Activated CD4-positive, alpha-beta memory T cell treated with anti-CD3 and anti-CD28 coated beads for 36 hours (primary cell): Measurements from ENCODE around the gene SAMD14. TPM values are rescaled to one million over a fixed set of nuclear protein-coding genes. Genes with fewer than 3 reads are reported as not detected.
"Not testable (repeated sequence)": the region's sequence is repeated elsewhere in the genome, so short reads cannot be mapped to it uniquely, and the experiment has no call there.

Source experiments
- CTCF ChIA-PET: fragments of 350-600 bp; sonication (Branson Sonifier 250); formaldehyde crosslinking; loops from one replicate; lab custom pipeline; 2021; ENCODE audit warnings: antibody characterized with exemption, inconsistent platforms; lab: Charles Lee
- POLR2A ChIA-PET: fragments of 350-600 bp; sonication (Branson Sonifier 250); formaldehyde crosslinking; loops from one replicate; lab custom pipeline; 2021; ENCODE audit warnings: antibody characterized with exemption; lab: Charles Lee
- DNase-seq: peaks from one replicate; pipeline ENCODE4 v3.0.0-alpha.2; 2020
- H3K27ac Mint-ChIP-seq: one replicate; pipeline ENCODE4 v1.8.0; 2021; ENCODE audit warnings: mixed read lengths
- H3K27me3 Mint-ChIP-seq: one replicate; pipeline ENCODE4 v1.8.0; 2021; ENCODE audit warnings: mixed read lengths
- H3K36me3 Mint-ChIP-seq: one replicate; pipeline ENCODE4 v1.8.0; 2021; ENCODE audit warnings: mixed read lengths
- H3K4me1 Mint-ChIP-seq: one replicate; pipeline ENCODE4 v1.8.0; 2021; ENCODE audit warnings: low read depth, mixed read lengths
- H3K4me3 Mint-ChIP-seq: one replicate; pipeline ENCODE4 v1.8.0; 2021; ENCODE audit warnings: mild to moderate bottlenecking, mixed read lengths
- H3K9me3 Mint-ChIP-seq: one replicate; pipeline ENCODE4 v1.8.0; 2021; ENCODE audit warnings: mixed read lengths
- intact Hi-C: fragments of 100-400 bp; cut with micrococcal nuclease; formaldehyde crosslinking; loops from one replicate; pipeline ENCODE4 v1.15.1; 2023
- total RNA-seq, 2 experiments: library from RNA; stranded (reverse); gene quantifications; one replicate each; pipeline ENCODE4 v1.2.3, GENCODE V29; 2021

The SAMD14 gene
- total RNA-seq, 2 experiments from 2014 or later: 3.4 to 3.7 TPM

DNA sequence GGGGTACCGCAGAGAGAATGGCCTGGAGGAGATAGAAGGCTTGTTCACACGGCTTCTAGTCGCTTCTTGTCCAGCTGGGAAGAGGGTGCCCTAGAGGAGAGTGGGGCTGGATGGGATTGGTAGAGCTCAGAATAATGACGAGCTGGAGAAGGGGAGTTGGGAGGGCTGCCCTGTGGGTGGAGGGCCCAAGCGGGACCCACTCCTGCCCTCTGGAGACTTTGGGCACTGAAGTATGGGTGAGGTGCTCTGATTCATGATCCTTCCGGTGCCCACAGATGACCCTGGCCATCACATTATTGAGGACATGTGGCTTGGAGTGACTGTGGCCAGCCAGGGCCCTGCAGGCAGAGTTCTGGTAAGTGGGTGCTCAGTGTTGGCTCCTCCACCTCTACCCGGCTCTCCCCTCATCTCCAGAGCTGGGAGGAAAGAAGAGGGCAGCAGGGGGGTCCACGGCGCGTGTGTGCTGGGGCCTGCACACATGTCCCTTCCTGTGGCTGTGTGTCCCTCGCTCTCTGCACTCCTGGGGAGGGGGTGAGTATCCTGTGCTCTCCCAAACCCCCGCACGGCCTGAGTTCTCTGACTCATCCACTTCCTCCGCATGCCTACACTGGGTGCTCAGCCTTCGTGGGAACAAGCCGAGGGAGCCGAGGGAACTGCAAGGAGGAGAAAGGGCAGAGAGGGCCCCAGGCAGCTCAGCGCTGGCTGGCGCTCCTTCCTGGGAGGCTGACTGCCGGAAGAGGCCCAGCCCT, 65.5 kb downstream of the SAMD14 start:
- Mint-ChIP-seq H3K9me3 (no peaks in the 10 kb centered on the region), H3K4me1 (no peaks in the 10 kb centered on the region), H3K4me3 (no peak overlapping the region), H3K36me3 (peaks cover 3% of the 10 kb centered on the region), H3K27me3 (no peaks in the 10 kb centered on the region), H3K27ac (no peak overlapping the region)
- CTCF ChIA-PET: interaction anchor here (1.0 to 1.3 kb wide), 2 partner anchors 8 to 23 kb away, joined by 3 to 4 read pairs; partner anchors contain the start of gene ITGA3
- POLR2A ChIA-PET: no interaction called here
- intact Hi-C loops: no loop called here
- DNase-seq: no peak

DNA sequence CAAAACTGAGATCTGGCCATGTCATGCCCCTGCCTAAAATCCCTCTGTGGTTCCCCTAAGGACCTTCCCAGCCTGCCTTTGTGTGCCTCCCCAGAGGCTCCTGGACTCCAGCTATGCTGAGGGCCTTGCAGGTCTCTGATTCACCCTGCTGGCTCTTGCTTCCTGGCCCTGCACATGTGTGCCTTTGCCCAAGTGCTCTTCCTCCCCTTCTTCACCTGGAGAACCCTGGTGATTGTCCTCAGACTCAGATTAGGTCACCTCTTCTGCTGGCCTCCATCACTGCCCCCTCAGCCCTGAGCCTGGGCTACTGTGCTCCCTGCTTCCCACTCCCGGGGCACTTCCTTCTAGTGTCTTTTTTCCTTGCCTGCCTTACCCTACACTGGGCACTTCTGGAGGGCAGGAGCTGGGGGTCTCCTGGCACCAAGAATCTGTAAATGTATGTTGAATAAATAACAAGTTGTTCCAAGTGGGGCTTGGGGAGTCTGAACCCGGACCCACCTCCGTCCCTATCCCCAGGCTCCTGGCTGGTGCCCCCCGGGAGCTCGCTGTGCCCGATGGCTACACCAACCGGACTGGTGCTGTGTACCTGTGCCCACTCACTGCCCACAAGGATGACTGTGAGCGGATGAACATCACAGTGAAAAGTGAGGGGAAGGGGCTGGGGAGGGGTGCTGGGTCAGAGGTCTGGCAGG, 66.3 kb downstream of the SAMD14 start:
- ChIA-PET CTCF (interaction anchor here (1.3 kb wide), 1 partner anchor 24 kb away, joined by 4 read pairs; no protein-coding TSS in a partner anchor), POLR2A (no interaction called here)
- no peak for DNase-seq
- H3K4me3 Mint-ChIP-seq: no peak overlapping the region
- H3K27me3 Mint-ChIP-seq: no peaks in the 10 kb centered on the region
- no peaks in the 10 kb centered on the region for H3K4me1 Mint-ChIP-seq
- peaks cover 3% of the 10 kb centered on the region for H3K36me3 Mint-ChIP-seq
- H3K27ac Mint-ChIP-seq: no peak overlapping the region
- intact Hi-C loops: no loop called here
- H3K9me3 Mint-ChIP-seq: no peaks in the 10 kb centered on the region

DNA sequence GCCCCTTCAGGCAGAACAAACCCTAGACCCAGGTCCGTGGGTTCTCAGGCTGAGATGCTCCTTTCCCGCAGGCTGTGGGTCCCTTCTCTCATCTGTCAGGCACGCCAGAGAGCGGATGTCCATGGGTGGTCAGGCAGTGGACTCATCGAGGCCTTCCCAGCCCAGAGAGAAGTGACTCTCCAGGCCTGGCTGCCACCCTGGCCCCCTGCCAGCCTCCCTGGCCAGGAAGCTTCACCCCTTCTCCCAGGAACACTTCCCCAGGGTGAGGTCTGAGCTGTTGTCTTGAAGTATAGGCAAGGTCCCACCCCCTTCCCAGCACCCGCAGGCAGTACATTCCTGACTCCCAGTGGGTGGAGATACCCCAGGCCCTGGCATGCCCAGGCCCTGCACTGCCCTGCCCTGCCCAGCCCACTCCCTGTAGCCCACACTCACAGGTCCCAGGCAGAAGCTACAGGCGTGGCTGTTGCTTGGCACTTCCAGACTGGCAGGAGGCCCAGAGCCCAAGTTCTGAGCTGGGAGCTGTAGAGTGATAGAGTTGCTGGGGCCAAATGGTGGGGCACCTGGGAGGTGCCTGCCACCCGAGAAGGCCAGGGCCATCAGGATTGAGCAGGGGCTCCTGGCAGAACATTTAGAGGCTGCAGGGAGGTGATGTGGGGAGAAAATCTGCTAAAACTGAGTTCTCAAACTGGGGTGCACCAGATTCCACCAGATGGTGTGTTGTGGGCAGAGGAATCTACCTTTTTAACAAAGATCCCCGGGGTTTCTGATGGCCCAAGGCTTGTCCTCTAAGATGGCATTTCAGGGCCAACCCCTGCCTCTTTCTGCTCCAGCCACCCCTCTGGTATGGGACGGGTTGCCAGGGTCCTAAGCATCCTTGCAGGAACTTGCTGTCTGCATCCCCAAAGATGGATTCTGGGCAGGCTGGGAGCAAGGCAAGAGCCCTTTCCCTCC, 67.4 kb downstream of the SAMD14 start:
- CTCF ChIA-PET: interaction anchor here (1.8 kb wide), 1 partner anchor 25 kb away, joined by 6 read pairs; no protein-coding TSS in a partner anchor
- no peaks in the 10 kb centered on the region for H3K36me3 Mint-ChIP-seq
- intact Hi-C loops: no loop called here
- H3K27ac Mint-ChIP-seq: no peak overlapping the region
- POLR2A ChIA-PET: no interaction called here
- H3K27me3 Mint-ChIP-seq: no peaks in the 10 kb centered on the region
- H3K4me3 Mint-ChIP-seq: no peak overlapping the region
- no peak for DNase-seq
- peaks cover 4% of the 10 kb centered on the region for H3K4me1 Mint-ChIP-seq
- no peaks in the 10 kb centered on the region for H3K9me3 Mint-ChIP-seq

DNA sequence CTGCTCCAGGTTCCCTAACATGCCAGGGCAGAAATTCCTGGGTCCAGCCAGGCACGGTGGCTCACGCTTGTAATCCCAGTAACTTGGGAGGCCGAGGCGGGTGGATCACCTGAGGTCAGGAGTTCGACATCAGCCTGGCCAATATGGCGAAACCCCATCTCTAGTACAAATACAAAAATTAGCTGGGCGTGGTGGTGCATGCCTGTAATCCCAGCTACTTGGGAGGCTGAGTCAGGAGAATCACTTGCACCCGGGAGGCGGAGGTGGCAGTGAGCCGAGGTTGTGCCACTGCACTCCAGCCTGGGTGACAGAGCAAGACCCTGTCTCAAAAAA, 68.3 kb downstream of the SAMD14 start:
- intact Hi-C loops, DNase-seq, H3K27me3 Mint-ChIP-seq, H3K36me3 Mint-ChIP-seq, H3K4me1 Mint-ChIP-seq, H3K4me3 Mint-ChIP-seq, H3K27ac Mint-ChIP-seq, POLR2A ChIA-PET, H3K9me3 Mint-ChIP-seq: not testable (repeated sequence)
- CTCF ChIA-PET: interaction anchor here (1.8 kb wide), 1 partner anchor 25 kb away, joined by 6 read pairs; no protein-coding TSS in a partner anchor

DNA sequence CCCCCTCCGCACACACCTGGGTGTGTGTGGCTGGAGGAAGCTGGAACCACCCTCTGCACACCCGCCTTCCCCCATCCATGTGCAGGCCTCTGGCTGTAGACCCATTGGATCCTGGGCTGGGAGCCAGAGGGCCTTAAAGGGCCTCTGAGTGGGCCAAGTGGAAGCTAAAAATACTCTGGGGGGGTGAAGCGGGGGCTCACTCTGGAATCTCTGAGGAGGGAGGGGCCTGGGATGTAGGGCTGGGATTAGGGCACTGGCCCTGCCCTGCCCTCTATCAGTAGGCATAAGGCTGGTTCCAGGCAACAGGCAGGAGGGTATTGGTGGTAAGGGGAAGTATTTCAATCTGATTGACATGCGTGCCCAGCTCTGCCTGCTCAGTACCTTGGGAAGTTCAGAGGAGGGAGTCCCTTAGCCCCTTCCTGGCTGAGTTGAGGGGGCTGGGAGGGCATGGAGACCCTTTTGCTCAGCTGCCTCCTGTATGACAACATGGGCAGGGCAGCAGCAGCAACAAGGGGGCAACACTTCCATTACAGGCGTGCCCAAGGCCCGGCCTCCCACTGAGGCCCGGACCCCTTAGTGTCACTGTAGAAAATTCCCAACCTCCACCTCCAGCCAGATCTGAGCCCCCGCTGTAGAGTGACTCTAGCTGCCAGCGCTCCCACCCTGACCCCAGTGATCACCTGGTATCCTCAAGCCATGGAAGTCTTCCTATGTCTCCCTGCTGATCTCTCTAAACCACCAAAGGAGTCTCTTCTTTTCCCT, 68.8 kb downstream of the SAMD14 start:
- no peak for DNase-seq
- CTCF ChIA-PET: interaction anchor here (1.3 to 1.8 kb wide), 3 partner anchors 26 to 34 kb away, joined by 4 to 6 read pairs (median 5); no protein-coding TSS in a partner anchor
- H3K9me3 Mint-ChIP-seq: no peaks in the 10 kb centered on the region
- no peak overlapping the region for H3K4me3 Mint-ChIP-seq
- H3K4me1 Mint-ChIP-seq: peaks cover 7% of the 10 kb centered on the region
- POLR2A ChIA-PET: no interaction called here
- H3K27ac Mint-ChIP-seq: no peak overlapping the region
- H3K36me3 Mint-ChIP-seq: no peaks in the 10 kb centered on the region
- no peaks in the 10 kb centered on the region for H3K27me3 Mint-ChIP-seq
- intact Hi-C loops: no loop called here

Other genes with a start within 250 kb of the SAMD14 start
- gene DLX4, start 161.0 kb downstream of the SAMD14 start, total RNA-seq: under 1 TPM; 0.52 to 0.87 TPM
- not detected for gene DLX3, start 134.9 kb downstream of the SAMD14 start, total RNA-seq
- 10 to 100 TPM; 15.8 to 17.6 TPM for gene ITGA3, start 74.0 kb downstream of the SAMD14 start, total RNA-seq
- gene PDK2, start 34.8 kb downstream of the SAMD14 start, total RNA-seq: 10 to 100 TPM; 13.3 to 14.6 TPM
- gene PPP1R9B, start 20.5 kb upstream of the SAMD14 start, total RNA-seq: 10 to 100 TPM; 84.3 to 86.1 TPM
- under 1 TPM in 1 of 2 experiments, not detected in 1; 0.59 TPM for gene SGCA, start 35.8 kb upstream of the SAMD14 start, total RNA-seq
- 1 to 10 TPM; 2.3 to 3.7 TPM for gene COL1A1, start 71.5 kb upstream of the SAMD14 start, total RNA-seq
- under 1 TPM in 1 of 2 experiments, not detected in 1; 0.07 TPM for gene TMEM92, start 144.3 kb upstream of the SAMD14 start, total RNA-seq
- gene XYLT2, start 216.0 kb upstream of the SAMD14 start, total RNA-seq: 10 to 100 TPM; 41.3 to 43.3 TPM
- 10 to 100 TPM; 53.9 to 64.5 TPM for gene MRPL27, start 243.0 kb upstream of the SAMD14 start, total RNA-seq
- 10 to 100 TPM; 47.7 to 48.1 TPM for gene EME1, start 243.1 kb upstream of the SAMD14 start, total RNA-seq